Stomach (tissue), 9 donors: ENCODE measurements around the gene EFCAB13. TPM values are rescaled to one million over a fixed set of nuclear protein-coding genes. Genes with fewer than 3 reads are reported as not detected.

Source experiments
- DNase-seq, 2 donors: peaks; one replicate each; pipeline versions ENCODE4 v3.0.0 to v3.0.0-alpha.2; 2013 to 2019
- H3K27ac ChIP-seq, 5 donors: fragments of 200-600 bp in 4 of 5; sonication (generic) in 4 of 5; one replicate each; pipeline ENCODE4 v1.5.1; 2013 to 2019; ENCODE audit warnings: mild to moderate bottlenecking in 1 of 5, moderate library complexity in 1 of 5
- H3K27me3 ChIP-seq, 3 donors: fragments of 200-600 bp; sonication (generic); one replicate each; pipeline ENCODE4 v1.5.1; 2017 to 2019; ENCODE audit warnings: mixed run types in 1 of 3
- H3K36me3 ChIP-seq, 4 donors: fragments of 200-600 bp; sonication (generic); 1 replicate in 3 of 4; 2 replicates in 1 of 4; pipeline ENCODE4 v1.5.1; 2016 to 2019
- H3K4me1 ChIP-seq, 4 donors: fragments of 200-600 bp; sonication (generic); one replicate each; pipeline ENCODE4 v1.5.1; 2016 to 2019
- H3K4me3 ChIP-seq, 4 donors: fragments of 200-600 bp; sonication (generic) in 3 of 4; one replicate each; pipeline ENCODE4 v1.5.1; 2016 to 2019; ENCODE audit warnings: mild to moderate bottlenecking in 1 of 4
- H3K9me3 ChIP-seq, 4 donors: fragments of 200-600 bp; sonication (generic); one replicate each; pipeline ENCODE4 v1.5.1; 2016 to 2019
- EP300 ChIP-seq: sonication (generic); formaldehyde crosslinking; IDR thresholded peaks from one replicate; pipeline ENCODE4 v1.6.1; 2017; ENCODE audit warnings: antibody characterized with exemption
- POLR2A ChIP-seq, 4 donors: fragments of 450-650 bp; IDR thresholded peaks; one replicate each; pipeline ENCODE4 v1.6.1; 2016; ENCODE audit warnings: antibody characterized with exemption in 4 of 4, control low read depth in 2 of 4, mild to moderate bottlenecking in 1 of 4, moderate library complexity in 1 of 4
- POLR2AphosphoS5 ChIP-seq, 3 donors: sonication (generic); formaldehyde crosslinking; IDR thresholded peaks; one replicate each; pipeline ENCODE4 v1.6.1; 2016; ENCODE audit warnings: antibody characterized with exemption in 3 of 3
- WGBS, 5 donors: extraction: QIAGEN DNeasy Blood & Tissue Kit in 3 of 5; methylation state at CpG; one replicate each; pipeline versions ENCODE4 v1.1.5 to v1.1.7; 2013 to 2018; 5-methylcytosine and 5-hydroxymethylcytosine counted together
- intact Hi-C: fragments of 100-400 bp; cut with DNase I; formaldehyde crosslinking; loops from one replicate; pipeline ENCODE4 v1.15.1; 2023; ENCODE audit warnings: low total_unique reads
- polyA plus RNA-seq, 3 donors: library from polyadenylated mRNA; stranded (reverse); fragments of 200-250 nt; gene quantifications; one replicate each; pipeline ENCODE4 v1.2.3, GENCODE V29; 2013
- total RNA-seq, 5 donors: library from RNA; depleted of rRNA; stranded (reverse); fragments of >200 nt; gene quantifications; one replicate each; pipeline versions ENCODE4 v1.1.0 to v1.2.3, GENCODE V29; 2014 to 2016
- TF ChIP-seq, protein P1 (sequence below), 7 experiments: fragments of 450-650 bp in 4 of 7; fragments of 200-600 bp in 3 of 7; sonication (generic) in 3 of 7; IDR thresholded peaks; one replicate each; pipeline ENCODE4 v1.5.1; 2016 to 2019; ENCODE audit warnings: antibody characterized with exemption in 7 of 7, control low read depth in 2 of 7, mild to moderate bottlenecking in 1 of 7
- donor health status: healthy with polysubstance abuse.
- donor health status: Bipolar disorder and iron deficiency.
- donor health status: healthy.

Gene EFCAB13
- total and polyA plus RNA-seq, 8 donors = 0.29 to 27.0 (median 4.6) TPM

- no peaks in the 10 kb centered on the region for H3K9me3 ChIP-seq
- intact Hi-C loops = no loop called here
- no peak overlapping the region for H3K4me3 ChIP-seq
- peaks cover 0 to 46% (median 27%) of the 10 kb centered on the region in 4 donors for H3K36me3 ChIP-seq
- no peak overlapping the region for H3K27ac ChIP-seq
- WGBS, 5 donors = 73 to 89% (median 80%) methylated on average over 6 of the region's 6 CpGs
- H3K4me1 ChIP-seq = no peaks in the 10 kb centered on the region
- no peaks in the 10 kb centered on the region for H3K27me3 ChIP-seq
- no peak for DNase-seq
- TF ChIP-seq POLR2A (IDR thresholded peaks at IDR 0.05) = no peak
- TF ChIP-seq, protein P1, sequence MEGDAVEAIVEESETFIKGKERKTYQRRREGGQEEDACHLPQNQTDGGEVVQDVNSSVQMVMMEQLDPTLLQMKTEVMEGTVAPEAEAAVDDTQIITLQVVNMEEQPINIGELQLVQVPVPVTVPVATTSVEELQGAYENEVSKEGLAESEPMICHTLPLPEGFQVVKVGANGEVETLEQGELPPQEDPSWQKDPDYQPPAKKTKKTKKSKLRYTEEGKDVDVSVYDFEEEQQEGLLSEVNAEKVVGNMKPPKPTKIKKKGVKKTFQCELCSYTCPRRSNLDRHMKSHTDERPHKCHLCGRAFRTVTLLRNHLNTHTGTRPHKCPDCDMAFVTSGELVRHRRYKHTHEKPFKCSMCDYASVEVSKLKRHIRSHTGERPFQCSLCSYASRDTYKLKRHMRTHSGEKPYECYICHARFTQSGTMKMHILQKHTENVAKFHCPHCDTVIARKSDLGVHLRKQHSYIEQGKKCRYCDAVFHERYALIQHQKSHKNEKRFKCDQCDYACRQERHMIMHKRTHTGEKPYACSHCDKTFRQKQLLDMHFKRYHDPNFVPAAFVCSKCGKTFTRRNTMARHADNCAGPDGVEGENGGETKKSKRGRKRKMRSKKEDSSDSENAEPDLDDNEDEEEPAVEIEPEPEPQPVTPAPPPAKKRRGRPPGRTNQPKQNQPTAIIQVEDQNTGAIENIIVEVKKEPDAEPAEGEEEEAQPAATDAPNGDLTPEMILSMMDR (IDR thresholded peaks at IDR 0.05) = no peak
- no peak for TF ChIP-seq EP300
- no peak for TF ChIP-seq POLR2AphosphoS5 (IDR thresholded peaks at IDR 0.05)
These were observed 37.4 kb upstream of the EFCAB13 start for GRCh38 chr17:47286198-47286914.

DNA sequence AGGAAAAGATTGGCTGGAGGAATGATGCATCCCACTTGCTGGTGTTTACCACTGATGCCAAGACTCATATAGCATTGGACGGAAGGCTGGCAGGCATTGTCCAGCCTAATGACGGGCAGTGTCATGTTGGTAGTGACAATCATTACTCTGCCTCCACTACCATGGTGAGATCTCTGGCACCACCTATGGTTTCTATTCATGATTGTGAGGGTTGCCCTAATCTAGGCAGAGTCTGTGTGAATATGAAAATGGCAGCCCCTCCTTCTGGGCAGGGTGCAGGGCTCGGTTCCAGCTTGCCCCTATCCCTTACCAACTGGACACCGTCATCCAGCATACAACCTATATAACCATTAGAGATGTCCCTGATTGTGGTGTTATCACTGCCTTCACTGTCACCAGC lies 36.7 kb upstream of the EFCAB13 start:
- WGBS, 5 donors = 85 to 94% (median 89%) methylated on average over 4 of the region's 4 CpGs
- Histone ChIP-seq H3K4me1 (no peaks in the 10 kb centered on the region), H3K9me3 (no peaks in the 10 kb centered on the region), H3K36me3 (peaks cover 0 to 53% (median 28%) of the 10 kb centered on the region in 4 donors), H3K27me3 (no peaks in the 10 kb centered on the region), H3K4me3 (no peak overlapping the region), H3K27ac (no peak overlapping the region)
- TF ChIP-seq POLR2AphosphoS5 (IDR thresholded peaks at IDR 0.05) = no peak
- TF ChIP-seq POLR2A (IDR thresholded peaks at IDR 0.05) = no peak
- TF ChIP-seq EP300 = no peak
- TF ChIP-seq, protein P1 (IDR thresholded peaks at IDR 0.05) = no peak
- intact Hi-C loops = no loop called here
- no peak for DNase-seq

GRCh38 chr17:47287639-47288038 lies 36.1 kb upstream of the EFCAB13 start:
- no peak for TF ChIP-seq POLR2A (IDR thresholded peaks at IDR 0.05)
- TF ChIP-seq, protein P1 (IDR thresholded peaks at IDR 0.05) = no peak
- no peak for TF ChIP-seq EP300
- no peak for TF ChIP-seq POLR2AphosphoS5 (IDR thresholded peaks at IDR 0.05)
- Histone ChIP-seq H3K27ac (no peak overlapping the region), H3K27me3 (no peaks in the 10 kb centered on the region), H3K4me3 (no peak overlapping the region), H3K9me3 (no peaks in the 10 kb centered on the region), H3K36me3 (peaks cover 0 to 57% (median 33%) of the 10 kb centered on the region in 4 donors), H3K4me1 (no peaks in the 10 kb centered on the region)
- WGBS, 5 donors = 74 to 92% (median 89%) methylated on average over 2 of the region's 2 CpGs
- DNase-seq = no peak
- intact Hi-C loops = no loop called here

DNA sequence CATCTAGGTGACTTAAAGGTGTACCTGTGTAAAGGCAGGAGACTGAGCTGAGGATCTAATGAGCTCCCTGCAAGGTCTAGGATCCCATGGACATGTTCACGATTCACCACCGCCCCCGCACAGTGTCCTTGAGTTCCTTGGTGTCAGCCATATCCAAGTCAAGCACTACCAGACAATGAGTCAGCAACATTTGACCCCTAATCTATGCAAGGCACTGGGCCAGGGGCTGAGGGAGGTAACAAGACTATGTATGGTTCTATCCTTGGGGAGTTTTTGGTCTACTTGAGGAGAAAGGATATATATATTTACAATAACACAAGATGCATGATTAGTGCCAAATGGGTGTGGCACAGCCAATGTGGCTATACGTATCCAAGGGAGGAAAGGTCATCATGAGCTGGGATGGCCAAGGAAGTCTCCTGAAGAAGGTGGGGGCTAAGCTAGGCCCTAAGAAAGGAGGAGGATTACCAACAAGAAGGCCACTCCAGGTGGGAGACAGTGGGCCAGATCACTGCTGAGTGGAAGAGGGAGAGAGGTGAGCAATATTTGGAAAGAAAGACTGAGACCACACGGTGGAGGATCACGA lies 35.1 kb upstream of the EFCAB13 start:
- intact Hi-C loops = no loop called here
- DNase-seq = peak in 1 of 2 donors; percentile 28
- TF ChIP-seq EP300 = no peak
- TF ChIP-seq, protein P1 (IDR thresholded peaks at IDR 0.05) = no peak
- no peak for TF ChIP-seq POLR2AphosphoS5 (IDR thresholded peaks at IDR 0.05)
- no peak for TF ChIP-seq POLR2A (IDR thresholded peaks at IDR 0.05)
- Histone ChIP-seq H3K27me3 (no peaks in the 10 kb centered on the region), H3K9me3 (no peaks in the 10 kb centered on the region), H3K27ac (no peak overlapping the region), H3K4me1 (no peaks in the 10 kb centered on the region), H3K4me3 (no peak overlapping the region), H3K36me3 (peaks cover 0 to 62% (median 33%) of the 10 kb centered on the region in 4 donors)
- WGBS, 5 donors = 79 to 86% (median 81%) methylated on average over 6 of the region's 6 CpGs
